ENCODE data around the gene ST3GAL5.

- TF ChIP-seq CTCF (IDR thresholded peaks at IDR 0.05) = no peak
- TF ChIP-seq POLR2AphosphoS5 (IDR thresholded peaks at IDR 0.05) = peak; percentile 68
Observed at GRCh38 chr2:85907671-85908157, 18.9 kb upstream of the ST3GAL5 start.

All from prostate gland (tissue), 2 donors.